Activated T-helper 1 cell treated with anti-CD3 and anti-CD28 coated beads, Interleukin-12 subunit alpha, Interleukin-12 subunit beta, Interleukin-2, Interleukin-4 antibody, amounts not matched to agents 30 ng/mL and 10 ng/mL and 1 ng/mL, durations not matched to agents 14 hours and 24 hours and 36 hours (primary cell): ENCODE measurements around the gene LMBRD2. TPM values are rescaled to one million over a fixed set of nuclear protein-coding genes. Genes with fewer than 3 reads are reported as not detected.
"Not testable (repeated sequence)": the region's sequence is repeated elsewhere in the genome, so short reads cannot be mapped to it uniquely, and the experiment has no call there.

Source experiments
- DNase-seq: peaks from one replicate; pipeline ENCODE4 v3.0.0; 2021; ENCODE audit warnings: low spot score
- H3K27ac Mint-ChIP-seq: one replicate; pipeline ENCODE4 v1.8.0; 2021; ENCODE audit warnings: mild to moderate bottlenecking, mixed read lengths
- H3K27me3 Mint-ChIP-seq: one replicate; pipeline ENCODE4 v1.8.0; 2022; ENCODE audit warnings: mild to moderate bottlenecking, moderate library complexity, mixed read lengths; ENCODE audit not compliant: insufficient read depth
- H3K36me3 Mint-ChIP-seq: one replicate; pipeline ENCODE4 v1.8.0; 2021; ENCODE audit warnings: low read depth, mixed read lengths
- H3K4me1 Mint-ChIP-seq: one replicate; pipeline ENCODE4 v1.8.0; 2021; ENCODE audit warnings: low read depth, mixed read lengths
- H3K4me3 Mint-ChIP-seq: one replicate; pipeline ENCODE4 v1.8.0; 2021; ENCODE audit warnings: mild to moderate bottlenecking, moderate library complexity, mixed read lengths
- H3K9me3 Mint-ChIP-seq: one replicate; pipeline ENCODE4 v1.8.0; 2021; ENCODE audit warnings: mixed read lengths
- intact Hi-C: fragments of 100-400 bp; cut with micrococcal nuclease; formaldehyde crosslinking; loops from one replicate; pipeline ENCODE4 v1.15.1; 2024
- total RNA-seq: library from RNA; stranded (reverse); gene quantifications from 2 replicates; pipeline ENCODE4 v1.2.3, GENCODE V29; 2022

LMBRD2 gene
- total RNA-seq, 1 donor from 2014 or later, result 8.9 TPM

GRCh38 chr5:36133009-36133408, 18.7 kb downstream of the LMBRD2 start:
- H3K27ac Mint-ChIP-seq, DNase-seq, H3K4me3 Mint-ChIP-seq, H3K27me3 Mint-ChIP-seq, intact Hi-C loops, H3K4me1 Mint-ChIP-seq: not testable (repeated sequence)
- Mint-ChIP-seq H3K9me3 (peaks cover 21% of the 10 kb centered on the region), H3K36me3 (peaks cover 39% of the 10 kb centered on the region)

DNA sequence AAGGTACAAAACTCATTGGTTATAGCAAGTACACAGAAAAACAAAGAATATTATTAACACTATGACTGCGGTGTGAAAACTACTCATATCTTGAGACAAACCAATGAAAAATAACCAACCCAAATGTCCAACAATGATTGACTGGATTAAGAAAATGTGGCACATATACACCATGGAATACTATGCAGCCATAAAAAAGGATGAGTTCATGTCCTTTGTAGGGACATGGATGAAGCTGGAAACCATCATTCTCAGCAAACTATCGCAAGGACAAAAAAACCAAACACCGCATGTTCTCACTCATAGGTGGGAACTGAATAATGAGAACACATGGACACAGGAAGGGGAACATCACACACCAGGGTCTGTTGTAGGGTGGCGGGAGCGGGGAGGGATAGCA, 22.0 kb downstream of the LMBRD2 start:
- H3K27ac Mint-ChIP-seq, intact Hi-C loops, H3K4me3 Mint-ChIP-seq, DNase-seq, H3K27me3 Mint-ChIP-seq: not testable (repeated sequence)
- H3K4me1 Mint-ChIP-seq, result peaks cover 12% of the 10 kb centered on the region
- H3K36me3 Mint-ChIP-seq, result peaks cover 48% of the 10 kb centered on the region
- peaks cover 21% of the 10 kb centered on the region for H3K9me3 Mint-ChIP-seq

GRCh38 chr5:36128795-36129194, 22.9 kb downstream of the LMBRD2 start:
- Mint-ChIP-seq H3K9me3 (peaks cover 21% of the 10 kb centered on the region), H3K27ac (no peak overlapping the region), H3K27me3 (no peaks in the 10 kb centered on the region), H3K4me3 (no peak overlapping the region), H3K36me3 (peaks cover 43% of the 10 kb centered on the region), H3K4me1 (peaks cover 12% of the 10 kb centered on the region)
- intact Hi-C loops, result no loop called here
- no peak for DNase-seq

- no peak overlapping the region for H3K4me3 Mint-ChIP-seq
- H3K9me3 Mint-ChIP-seq, result peaks cover 20% of the 10 kb centered on the region
- H3K4me1 Mint-ChIP-seq, result peaks cover 12% of the 10 kb centered on the region
- no peak overlapping the region for H3K27ac Mint-ChIP-seq
- H3K36me3 Mint-ChIP-seq, result peaks cover 40% of the 10 kb centered on the region
- intact Hi-C loops, result loop anchor here (2.0 kb wide), 1 partner anchor 63 kb away; no protein-coding TSS in a partner anchor
- H3K27me3 Mint-ChIP-seq, result no peaks in the 10 kb centered on the region
- DNase-seq, result no peak
Measured at GRCh38 chr5:36125868-36126267, 25.8 kb downstream of the LMBRD2 start.

- H3K9me3 Mint-ChIP-seq, result no peaks in the 10 kb centered on the region
- DNase-seq, result no peak
- no peak overlapping the region for H3K27ac Mint-ChIP-seq
- no peaks in the 10 kb centered on the region for H3K27me3 Mint-ChIP-seq
- peaks cover 30% of the 10 kb centered on the region for H3K36me3 Mint-ChIP-seq
- no peaks in the 10 kb centered on the region for H3K4me1 Mint-ChIP-seq
- no peak overlapping the region for H3K4me3 Mint-ChIP-seq
- intact Hi-C loops, result no loop called here
Measured at GRCh38 chr5:36111238-36111637, 40.4 kb downstream of the LMBRD2 start.

- Mint-ChIP-seq H3K4me1 (no peaks in the 10 kb centered on the region), H3K9me3 (no peaks in the 10 kb centered on the region), H3K36me3 (peaks cover 30% of the 10 kb centered on the region), H3K27ac (no peak overlapping the region), H3K4me3 (no peak overlapping the region), H3K27me3 (no peaks in the 10 kb centered on the region)
- no peak for DNase-seq
- intact Hi-C loops, result no loop called here
Measured at GRCh38 chr5:36108758-36109460, 42.8 kb downstream of the LMBRD2 start.

DNA sequence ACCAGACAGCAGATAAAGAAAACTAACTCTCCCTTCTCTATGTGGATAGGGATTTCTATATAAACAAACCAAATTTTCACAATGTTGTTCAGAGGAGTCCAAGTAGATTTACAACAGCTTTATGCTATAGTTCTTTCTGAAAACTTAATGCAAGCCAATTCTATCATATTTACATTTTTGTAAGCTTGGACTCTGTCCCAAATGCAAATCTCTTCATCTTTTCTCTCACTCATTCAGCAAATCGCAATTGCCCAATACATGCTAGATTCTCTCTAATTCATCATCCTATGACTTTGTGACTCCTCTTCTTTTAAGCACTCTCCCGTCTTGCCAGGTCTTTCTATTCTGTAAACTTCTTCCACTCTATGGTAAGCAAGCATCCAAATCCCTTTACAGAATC, 45.9 kb downstream of the LMBRD2 start:
- intact Hi-C loops, result no loop called here
- peaks cover 26% of the 10 kb centered on the region for H3K36me3 Mint-ChIP-seq
- no peak overlapping the region for H3K4me3 Mint-ChIP-seq
- no peak overlapping the region for H3K27ac Mint-ChIP-seq
- no peak for DNase-seq
- no peaks in the 10 kb centered on the region for H3K4me1 Mint-ChIP-seq
- no peaks in the 10 kb centered on the region for H3K9me3 Mint-ChIP-seq
- H3K27me3 Mint-ChIP-seq, result no peaks in the 10 kb centered on the region

- Mint-ChIP-seq H3K27me3 (no peaks in the 10 kb centered on the region), H3K36me3 (peaks cover 4% of the 10 kb centered on the region), H3K4me1 (no peaks in the 10 kb centered on the region), H3K27ac (no peak overlapping the region), H3K4me3 (no peak overlapping the region), H3K9me3 (no peaks in the 10 kb centered on the region)
- intact Hi-C loops, result no loop called here
- no peak for DNase-seq
Measured at GRCh38 chr5:36099748-36100147, 51.9 kb downstream of the LMBRD2 start.

- intact Hi-C loops, result no loop called here
- Mint-ChIP-seq H3K9me3 (peaks cover 6% of the 10 kb centered on the region), H3K4me1 (no peaks in the 10 kb centered on the region), H3K27ac (no peak overlapping the region), H3K27me3 (no peaks in the 10 kb centered on the region), H3K4me3 (no peak overlapping the region), H3K36me3 (peaks cover 2% of the 10 kb centered on the region)
- DNase-seq, result no peak
Measured at GRCh38 chr5:36096486-36096885, 55.2 kb downstream of the LMBRD2 start.

GRCh38 chr5:36089989-36090388, 61.7 kb downstream of the LMBRD2 start:
- Mint-ChIP-seq H3K27ac (no peak overlapping the region), H3K9me3 (peaks cover 6% of the 10 kb centered on the region), H3K4me3 (no peak overlapping the region), H3K4me1 (no peaks in the 10 kb centered on the region), H3K27me3 (peaks cover 7% of the 10 kb centered on the region), H3K36me3 (no peaks in the 10 kb centered on the region)
- no peak for DNase-seq
- intact Hi-C loops, result no loop called here

DNA sequence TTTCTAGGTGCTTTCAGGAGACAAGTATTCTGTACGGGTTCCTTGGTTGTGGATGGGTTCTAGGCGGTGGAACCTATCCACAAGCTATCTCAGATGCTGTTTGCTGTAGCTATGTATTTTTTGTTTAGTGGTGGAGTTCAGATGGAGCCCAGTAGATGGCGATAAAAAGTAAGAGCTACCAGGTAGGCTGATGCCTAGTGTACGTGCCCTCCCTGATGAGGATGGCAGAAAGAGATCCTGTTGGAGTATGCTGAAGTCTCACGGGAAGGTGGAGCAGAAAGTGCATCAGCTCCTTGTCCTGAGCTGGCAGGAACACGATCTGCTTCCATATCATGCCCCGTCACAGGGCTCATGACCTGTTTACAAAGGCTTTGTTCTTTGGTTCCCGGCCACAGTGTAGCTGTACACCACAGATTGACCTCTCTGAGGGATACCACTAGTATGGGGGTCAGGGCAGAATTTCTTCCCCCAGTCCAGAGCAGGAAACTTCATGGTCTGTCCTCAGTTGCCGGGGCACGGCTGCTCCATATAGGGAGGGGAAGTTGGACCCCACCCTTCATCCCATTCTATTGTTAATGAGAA, 72.4 kb downstream of the LMBRD2 start:
- no peak overlapping the region for H3K4me3 Mint-ChIP-seq
- H3K36me3 Mint-ChIP-seq, result no peaks in the 10 kb centered on the region
- H3K9me3 Mint-ChIP-seq, result no peaks in the 10 kb centered on the region
- DNase-seq, result no peak
- no peaks in the 10 kb centered on the region for H3K4me1 Mint-ChIP-seq
- H3K27ac Mint-ChIP-seq, result no peak overlapping the region
- H3K27me3 Mint-ChIP-seq, result peaks cover 32% of the 10 kb centered on the region
- intact Hi-C loops, result loop anchor here (1.0 to 10.0 kb wide), 6 partner anchors 72 to 614 kb away; partner anchors contain the start of gene LMBRD2

DNA sequence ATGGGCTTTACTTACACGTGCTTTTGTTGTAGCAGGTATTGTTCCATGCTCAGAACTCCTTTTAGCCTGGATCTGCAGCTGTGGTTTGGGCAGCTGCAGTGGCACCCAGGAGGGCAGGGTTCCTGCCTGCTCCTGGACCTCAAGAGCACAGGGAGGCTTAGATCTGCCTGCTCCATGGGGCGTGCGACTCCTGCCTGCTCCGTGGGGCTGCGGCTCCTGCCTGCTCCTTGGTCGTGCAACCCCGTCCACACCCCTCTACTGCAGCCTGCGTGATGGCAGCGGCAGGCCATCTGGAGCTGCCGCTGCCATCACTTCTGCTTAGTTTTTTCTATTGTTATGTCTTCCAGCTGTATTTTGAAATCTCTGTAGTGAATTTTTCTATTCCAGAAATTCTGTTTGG, 73.3 kb downstream of the LMBRD2 start:
- Mint-ChIP-seq H3K36me3 (no peaks in the 10 kb centered on the region), H3K9me3 (no peaks in the 10 kb centered on the region), H3K4me3 (no peak overlapping the region), H3K27ac (no peak overlapping the region), H3K4me1 (no peaks in the 10 kb centered on the region), H3K27me3 (peaks cover 23% of the 10 kb centered on the region)
- no peak for DNase-seq
- intact Hi-C loops, result loop anchor here (10.0 kb wide), 1 partner anchor 316 kb away; no protein-coding TSS in a partner anchor

DNA sequence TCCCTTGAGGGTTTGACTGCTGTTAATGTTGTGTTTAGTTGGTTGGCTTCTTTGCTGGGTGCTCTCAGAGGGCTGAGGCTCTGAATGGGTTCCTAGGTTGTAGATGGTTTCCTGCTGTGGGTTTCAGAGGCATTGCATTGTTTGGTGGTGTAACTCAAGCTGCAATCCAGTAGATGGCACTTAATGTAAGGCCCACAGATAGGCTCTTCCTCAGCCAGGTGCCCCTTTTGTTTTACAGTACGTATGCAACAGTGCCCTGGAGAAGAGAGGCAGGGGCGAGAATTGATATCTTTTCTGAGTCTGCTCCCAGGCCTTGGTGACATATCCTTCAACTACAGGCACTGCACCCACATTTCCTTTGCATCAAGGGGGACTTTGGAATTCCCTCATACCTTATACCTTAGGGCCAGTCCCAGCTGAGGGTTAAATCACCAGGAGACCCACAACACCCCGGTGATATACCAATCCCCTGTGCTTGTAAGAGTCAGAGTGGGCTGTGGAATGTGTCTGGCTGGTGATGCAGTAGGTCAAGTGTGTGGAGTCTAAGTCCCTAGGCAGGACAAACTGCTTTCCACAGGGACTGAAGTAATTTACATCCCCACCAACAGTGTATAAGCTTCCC, 78.0 kb downstream of the LMBRD2 start:
- H3K27ac Mint-ChIP-seq, result no peak overlapping the region
- H3K4me1 Mint-ChIP-seq, result peaks cover 8% of the 10 kb centered on the region
- no peaks in the 10 kb centered on the region for H3K9me3 Mint-ChIP-seq
- no peak overlapping the region for H3K4me3 Mint-ChIP-seq
- intact Hi-C loops, result loop anchor here (2.0 to 10.0 kb wide), 2 partner anchors 175 to 321 kb away; no protein-coding TSS in a partner anchor
- no peak for DNase-seq
- H3K36me3 Mint-ChIP-seq, result no peaks in the 10 kb centered on the region
- peaks cover 19% of the 10 kb centered on the region for H3K27me3 Mint-ChIP-seq
